ENCODE measurements around the gene UBAC2. TPM values are rescaled to one million over a fixed set of nuclear protein-coding genes. Genes with fewer than 3 reads are reported as not detected.

UBAC2 gene
- total RNA-seq, 4 donors from 2014 or later, result 51.0 to 71.5 (median 61.1) TPM

- no peak for DNase-seq
- in situ Hi-C loops (cut with MboI; ENCODE audit: low sequenced_read_pairs in 4 of 4) (no loop called here), intact Hi-C loops (cut with DNase I; ENCODE audit: low total_unique reads) (loop anchor here (10.0 kb wide), 1 partner anchor 205 kb away; no protein-coding TSS in a partner anchor)
- no peak overlapping the region for H3K27ac ChIP-seq
- no peaks in the 10 kb centered on the region for H3K27me3 ChIP-seq
- no peak for ATAC-seq
- TF ChIP-seq, protein P1, sequence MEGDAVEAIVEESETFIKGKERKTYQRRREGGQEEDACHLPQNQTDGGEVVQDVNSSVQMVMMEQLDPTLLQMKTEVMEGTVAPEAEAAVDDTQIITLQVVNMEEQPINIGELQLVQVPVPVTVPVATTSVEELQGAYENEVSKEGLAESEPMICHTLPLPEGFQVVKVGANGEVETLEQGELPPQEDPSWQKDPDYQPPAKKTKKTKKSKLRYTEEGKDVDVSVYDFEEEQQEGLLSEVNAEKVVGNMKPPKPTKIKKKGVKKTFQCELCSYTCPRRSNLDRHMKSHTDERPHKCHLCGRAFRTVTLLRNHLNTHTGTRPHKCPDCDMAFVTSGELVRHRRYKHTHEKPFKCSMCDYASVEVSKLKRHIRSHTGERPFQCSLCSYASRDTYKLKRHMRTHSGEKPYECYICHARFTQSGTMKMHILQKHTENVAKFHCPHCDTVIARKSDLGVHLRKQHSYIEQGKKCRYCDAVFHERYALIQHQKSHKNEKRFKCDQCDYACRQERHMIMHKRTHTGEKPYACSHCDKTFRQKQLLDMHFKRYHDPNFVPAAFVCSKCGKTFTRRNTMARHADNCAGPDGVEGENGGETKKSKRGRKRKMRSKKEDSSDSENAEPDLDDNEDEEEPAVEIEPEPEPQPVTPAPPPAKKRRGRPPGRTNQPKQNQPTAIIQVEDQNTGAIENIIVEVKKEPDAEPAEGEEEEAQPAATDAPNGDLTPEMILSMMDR (IDR thresholded peaks at IDR 0.05 in 4 of 5, conservative IDR thresholded peaks at IDR 0.05 in 1 of 5), result no peak
- no peak for TF ChIP-seq POLR2A (IDR thresholded peaks at IDR 0.05)
- no peaks in the 10 kb centered on the region for H3K9me3 ChIP-seq
- H3K4me3 ChIP-seq, result no peak overlapping the region
- H3K4me1 ChIP-seq, result peaks cover 31 to 37% of the 10 kb centered on the region in 2 donors
- no peaks in the 10 kb centered on the region for H3K36me3 ChIP-seq
Observed at GRCh38 chr13:99289674-99290337, 89.2 kb downstream of the UBAC2 start.

DNA sequence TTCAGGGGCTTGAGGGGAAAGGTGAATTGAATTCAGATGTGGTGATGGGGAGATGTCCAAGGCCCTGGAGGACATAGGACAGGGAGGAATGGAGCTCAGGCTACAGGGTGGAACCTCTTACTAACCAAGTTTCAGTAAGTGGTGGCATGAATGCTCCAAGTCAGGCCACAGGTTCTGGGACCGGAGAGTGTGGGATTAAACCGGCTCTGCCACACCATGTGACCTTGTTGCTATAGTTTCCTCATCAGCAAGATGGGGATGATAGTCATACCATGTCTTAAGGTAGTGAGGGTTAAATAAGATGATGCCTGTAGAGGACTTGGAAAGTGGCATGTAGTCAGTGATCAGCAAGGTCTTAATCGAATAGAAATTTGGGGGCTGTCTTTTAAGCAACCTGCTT lies 90.2 kb downstream of the UBAC2 start:
- ATAC-seq (no peak), DNase-seq (no peak)
- no peak overlapping the region for H3K27ac ChIP-seq
- TF ChIP-seq, protein P1 (IDR thresholded peaks at IDR 0.05 in 4 of 5, conservative IDR thresholded peaks at IDR 0.05 in 1 of 5), result no peak
- no peak for TF ChIP-seq POLR2A (IDR thresholded peaks at IDR 0.05)
- H3K27me3 ChIP-seq, result no peaks in the 10 kb centered on the region
- no peaks in the 10 kb centered on the region for H3K36me3 ChIP-seq
- in situ Hi-C loops (cut with MboI; ENCODE audit: low sequenced_read_pairs in 4 of 4), result no loop called here
- H3K4me3 ChIP-seq, result no peak overlapping the region
- intact Hi-C loops (cut with DNase I; ENCODE audit: low total_unique reads), result no loop called here
- peaks cover 25 to 31% of the 10 kb centered on the region in 2 donors for H3K4me1 ChIP-seq
- no peaks in the 10 kb centered on the region for H3K9me3 ChIP-seq

DNA sequence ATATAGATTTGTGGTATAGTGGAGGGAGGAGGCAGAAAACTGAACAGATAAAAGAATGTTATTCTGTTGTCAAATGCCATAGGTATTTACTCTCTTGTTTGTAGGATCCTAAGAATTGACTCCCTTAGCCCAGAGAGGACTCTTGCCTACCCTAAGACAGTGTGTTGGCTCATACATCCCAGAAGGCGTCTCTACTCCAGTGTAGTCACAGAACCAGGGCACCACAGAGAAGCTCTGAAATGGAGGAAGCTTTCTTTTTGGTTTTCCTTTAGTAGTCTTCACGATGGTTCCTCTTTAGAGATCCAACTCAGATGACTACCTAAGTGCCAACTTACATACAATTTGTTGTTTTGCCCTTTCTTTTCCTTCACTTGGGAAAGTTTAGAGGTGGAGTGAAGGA lies 92.5 kb downstream of the UBAC2 start:
- no peaks in the 10 kb centered on the region for H3K27me3 ChIP-seq
- peaks cover 10% of the 10 kb centered on the region in 2 donors for H3K4me1 ChIP-seq
- ATAC-seq (no peak), DNase-seq (no peak)
- H3K9me3 ChIP-seq, result no peaks in the 10 kb centered on the region
- in situ Hi-C loops (cut with MboI; ENCODE audit: low sequenced_read_pairs in 4 of 4), result no loop called here
- H3K4me3 ChIP-seq, result no peak overlapping the region
- TF ChIP-seq, protein P1 (IDR thresholded peaks at IDR 0.05 in 4 of 5, conservative IDR thresholded peaks at IDR 0.05 in 1 of 5), result no peak
- no peak for TF ChIP-seq POLR2A (IDR thresholded peaks at IDR 0.05)
- intact Hi-C loops (cut with DNase I; ENCODE audit: low total_unique reads), result no loop called here
- no peaks in the 10 kb centered on the region for H3K36me3 ChIP-seq
- H3K27ac ChIP-seq, result no peak overlapping the region

DNA sequence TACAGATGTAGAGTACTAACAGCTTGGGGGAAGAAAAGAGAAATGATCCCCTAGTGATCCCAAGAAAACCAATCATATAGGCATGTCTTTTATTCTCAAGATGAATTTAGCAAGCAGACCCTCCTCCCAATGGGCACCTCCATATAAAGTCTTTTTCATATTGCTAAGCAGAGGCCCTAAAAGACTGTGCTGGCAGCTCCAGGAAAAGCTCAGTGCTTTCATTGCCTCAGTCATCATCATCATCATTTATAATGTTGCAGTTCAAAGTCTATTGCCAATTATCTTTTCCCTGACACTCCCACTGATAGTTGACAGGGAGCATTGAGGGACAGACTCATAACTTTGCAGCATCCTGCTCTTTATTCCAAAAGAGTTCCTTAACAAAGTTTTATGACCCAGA lies 93.5 kb downstream of the UBAC2 start:
- intact Hi-C loops (cut with DNase I; ENCODE audit: low total_unique reads) (no loop called here), in situ Hi-C loops (cut with MboI; ENCODE audit: low sequenced_read_pairs in 4 of 4) (no loop called here)
- TF ChIP-seq, protein P1 (IDR thresholded peaks at IDR 0.05 in 4 of 5, conservative IDR thresholded peaks at IDR 0.05 in 1 of 5), result no peak
- no peak for TF ChIP-seq POLR2A (IDR thresholded peaks at IDR 0.05)
- no peak overlapping the region for H3K27ac ChIP-seq
- H3K4me3 ChIP-seq, result no peak overlapping the region
- DNase-seq (no peak), ATAC-seq (no peak)
- peaks cover 3 to 4% of the 10 kb centered on the region in 2 donors for H3K4me1 ChIP-seq
- H3K9me3 ChIP-seq, result no peaks in the 10 kb centered on the region
- H3K36me3 ChIP-seq, result no peaks in the 10 kb centered on the region
- H3K27me3 ChIP-seq, result no peaks in the 10 kb centered on the region

DNA sequence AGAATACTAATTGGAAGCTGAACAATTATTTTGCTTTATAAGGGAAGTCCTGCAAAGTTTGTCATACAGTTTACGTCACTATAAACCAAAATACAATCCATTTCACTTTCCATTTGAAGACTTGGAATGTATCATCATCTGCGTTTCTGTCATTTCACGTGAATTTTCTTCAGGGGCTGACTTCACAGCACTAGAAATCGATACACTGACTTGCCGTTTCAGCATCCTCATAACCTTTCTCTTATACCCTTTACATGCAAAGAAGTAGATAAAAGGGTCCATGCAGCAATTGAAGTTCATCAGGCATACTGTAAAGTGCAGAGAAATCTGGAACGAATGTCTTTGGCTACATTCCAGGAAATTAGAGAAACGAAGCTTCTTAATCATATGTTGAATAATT lies 94.3 kb downstream of the UBAC2 start:
- Histone ChIP-seq H3K36me3 (no peaks in the 10 kb centered on the region), H3K27me3 (no peaks in the 10 kb centered on the region), H3K9me3 (no peaks in the 10 kb centered on the region), H3K4me3 (no peak overlapping the region), H3K4me1 (peaks cover 3 to 4% of the 10 kb centered on the region in 2 donors), H3K27ac (no peak overlapping the region)
- no peak for DNase-seq
- in situ Hi-C loops (cut with MboI; ENCODE audit: low sequenced_read_pairs in 4 of 4) (no loop called here), intact Hi-C loops (cut with DNase I; ENCODE audit: low total_unique reads) (no loop called here)
- TF ChIP-seq, protein P1 (IDR thresholded peaks at IDR 0.05 in 4 of 5, conservative IDR thresholded peaks at IDR 0.05 in 1 of 5), result no peak
- TF ChIP-seq POLR2A (IDR thresholded peaks at IDR 0.05), result no peak
- no peak for ATAC-seq
